Stomach (tissue), 9 donors: Measurements from ENCODE around the gene HCRT. TPM values are rescaled to one million over a fixed set of nuclear protein-coding genes. Genes with fewer than 3 reads are reported as not detected.
"Not testable (repeated sequence)": the region's sequence is repeated elsewhere in the genome, so short reads cannot be mapped to it uniquely, and the experiment has no call there.

Experiments used
- DNase-seq, 2 donors: peaks; one replicate each; pipeline versions ENCODE4 v3.0.0 to v3.0.0-alpha.2; 2013 to 2019
- H3K27ac ChIP-seq, 5 donors: fragments of 200-600 bp in 4 of 5; sonication (generic) in 4 of 5; one replicate each; pipeline ENCODE4 v1.5.1; 2013 to 2019; ENCODE audit warnings: mild to moderate bottlenecking in 1 of 5, moderate library complexity in 1 of 5
- H3K27me3 ChIP-seq, 3 donors: fragments of 200-600 bp; sonication (generic); one replicate each; pipeline ENCODE4 v1.5.1; 2017 to 2019; ENCODE audit warnings: mixed run types in 1 of 3
- H3K36me3 ChIP-seq, 4 donors: fragments of 200-600 bp; sonication (generic); 1 replicate in 3 of 4; 2 replicates in 1 of 4; pipeline ENCODE4 v1.5.1; 2016 to 2019
- H3K4me1 ChIP-seq, 4 donors: fragments of 200-600 bp; sonication (generic); one replicate each; pipeline ENCODE4 v1.5.1; 2016 to 2019
- H3K4me3 ChIP-seq, 4 donors: fragments of 200-600 bp; sonication (generic) in 3 of 4; one replicate each; pipeline ENCODE4 v1.5.1; 2016 to 2019; ENCODE audit warnings: mild to moderate bottlenecking in 1 of 4
- H3K9me3 ChIP-seq, 4 donors: fragments of 200-600 bp; sonication (generic); one replicate each; pipeline ENCODE4 v1.5.1; 2016 to 2019
- CTCF ChIP-seq, 7 experiments: fragments of 450-650 bp in 4 of 7; fragments of 200-600 bp in 3 of 7; sonication (generic) in 3 of 7; IDR thresholded peaks; one replicate each; pipeline ENCODE4 v1.5.1; 2016 to 2019; ENCODE audit warnings: antibody characterized with exemption in 7 of 7, control low read depth in 2 of 7, mild to moderate bottlenecking in 1 of 7
- EP300 ChIP-seq: sonication (generic); formaldehyde crosslinking; IDR thresholded peaks from one replicate; pipeline ENCODE4 v1.6.1; 2017; ENCODE audit warnings: antibody characterized with exemption
- POLR2A ChIP-seq, 4 donors: fragments of 450-650 bp; IDR thresholded peaks; one replicate each; pipeline ENCODE4 v1.6.1; 2016; ENCODE audit warnings: antibody characterized with exemption in 4 of 4, control low read depth in 2 of 4, mild to moderate bottlenecking in 1 of 4, moderate library complexity in 1 of 4
- POLR2AphosphoS5 ChIP-seq, 3 donors: sonication (generic); formaldehyde crosslinking; IDR thresholded peaks; one replicate each; pipeline ENCODE4 v1.6.1; 2016; ENCODE audit warnings: antibody characterized with exemption in 3 of 3
- WGBS, 5 donors: extraction: QIAGEN DNeasy Blood & Tissue Kit in 3 of 5; methylation state at CpG; one replicate each; pipeline versions ENCODE4 v1.1.5 to v1.1.7; 2013 to 2018; 5-methylcytosine and 5-hydroxymethylcytosine counted together
- intact Hi-C: fragments of 100-400 bp; cut with DNase I; formaldehyde crosslinking; loops from one replicate; pipeline ENCODE4 v1.15.1; 2023; ENCODE audit warnings: low total_unique reads
- polyA plus RNA-seq, 3 donors: library from polyadenylated mRNA; stranded (reverse); fragments of 200-250 nt; gene quantifications; one replicate each; pipeline ENCODE4 v1.2.3, GENCODE V29; 2013
- total RNA-seq, 5 donors: library from RNA; depleted of rRNA; stranded (reverse); fragments of >200 nt; gene quantifications; one replicate each; pipeline versions ENCODE4 v1.1.0 to v1.2.3, GENCODE V29; 2014 to 2016
- donor health status: healthy with polysubstance abuse.
- donor health status: Bipolar disorder and iron deficiency.
- donor health status: healthy.

The HCRT gene
- total and polyA plus RNA-seq, 8 donors = not detected

- intact Hi-C loops = no loop called here
- H3K36me3 ChIP-seq = peaks cover 18 to 51% (median 38%) of the 10 kb centered on the region in 4 donors
- peaks cover 8 to 35% (median 16%) of the 10 kb centered on the region in 4 donors for H3K4me1 ChIP-seq
- no peak for DNase-seq
- no peak overlapping the region for H3K4me3 ChIP-seq
- H3K27me3 ChIP-seq = no peaks in the 10 kb centered on the region
- no peaks in the 10 kb centered on the region for H3K9me3 ChIP-seq
- no peak for TF ChIP-seq POLR2A (IDR thresholded peaks at IDR 0.05)
- no peak for TF ChIP-seq POLR2AphosphoS5 (IDR thresholded peaks at IDR 0.05)
- H3K27ac ChIP-seq = peak overlapping the region in 3 of 5 donors; percentile 31 to 67 (median 49)
- WGBS, 5 donors = 63 to 73% (median 70%) methylated on average over 11 of the region's 11 CpGs
Measured at GRCh38 chr17:42227849-42228700, 42.8 kb upstream of the HCRT start.

DNA sequence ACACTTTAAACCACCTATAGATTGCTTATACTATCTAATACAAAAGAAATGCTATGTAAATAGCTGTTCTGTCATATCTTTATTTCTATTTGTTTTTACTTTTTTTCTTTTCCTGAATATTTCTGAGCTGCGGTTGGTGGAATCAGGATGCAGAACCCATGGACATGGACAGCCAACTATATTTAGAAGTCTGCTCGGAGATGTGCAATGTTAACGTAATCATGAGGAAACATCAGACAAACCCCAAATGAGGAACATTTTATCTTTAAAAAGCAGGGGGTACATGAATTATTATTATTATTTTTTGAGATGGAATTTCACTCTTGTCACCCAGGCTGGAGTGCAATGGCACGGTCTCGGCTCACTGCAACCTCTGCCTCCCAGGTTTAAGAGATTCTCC, 40.4 kb upstream of the HCRT start:
- TF ChIP-seq POLR2AphosphoS5 (IDR thresholded peaks at IDR 0.05) = no peak
- H3K9me3 ChIP-seq = no peaks in the 10 kb centered on the region
- H3K36me3 ChIP-seq = peaks cover 31 to 69% (median 56%) of the 10 kb centered on the region in 4 donors
- H3K4me1 ChIP-seq = peaks cover 8 to 24% (median 15%) of the 10 kb centered on the region in 4 donors
- no peak overlapping the region for H3K27ac ChIP-seq
- WGBS, 5 donors = 83 to 93% (median 88%) methylated on average over 5 of the region's 5 CpGs
- H3K27me3 ChIP-seq = no peaks in the 10 kb centered on the region
- no peak for DNase-seq
- intact Hi-C loops = no loop called here
- H3K4me3 ChIP-seq = no peak overlapping the region

DNA sequence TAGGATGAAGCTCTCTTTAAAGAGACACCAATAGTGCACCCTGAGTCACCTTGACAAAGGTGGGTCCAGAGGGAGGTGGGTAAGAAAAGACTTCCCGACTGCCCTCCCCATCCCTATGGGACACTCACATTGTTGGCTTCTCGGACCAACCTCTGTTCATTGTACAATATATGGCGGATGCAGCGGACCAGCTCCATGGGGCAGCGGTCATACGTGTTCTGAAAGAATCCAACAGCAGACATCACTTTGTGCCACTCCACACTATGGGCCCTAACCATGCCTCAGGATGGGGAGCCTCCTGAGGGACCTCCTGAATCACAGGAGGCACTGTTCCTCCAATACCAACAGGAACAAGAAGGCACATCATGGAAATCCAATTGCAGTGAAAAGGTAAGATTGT, 39.4 kb upstream of the HCRT start:
- TF ChIP-seq EP300 = no peak
- no peak for TF ChIP-seq POLR2AphosphoS5 (IDR thresholded peaks at IDR 0.05)
- no peak for TF ChIP-seq CTCF (IDR thresholded peaks at IDR 0.05)
- no peak for TF ChIP-seq POLR2A (IDR thresholded peaks at IDR 0.05)
- 94 to 98% (median 97%) methylated on average over 6 of the region's 6 CpGs for WGBS, 5 donors
- Histone ChIP-seq H3K9me3 (no peaks in the 10 kb centered on the region), H3K36me3 (peaks cover 31 to 79% (median 66%) of the 10 kb centered on the region in 4 donors), H3K4me1 (peaks cover 8 to 24% (median 15%) of the 10 kb centered on the region in 4 donors), H3K4me3 (no peak overlapping the region), H3K27ac (no peak overlapping the region), H3K27me3 (no peaks in the 10 kb centered on the region)
- intact Hi-C loops = no loop called here
- DNase-seq = no peak

DNA sequence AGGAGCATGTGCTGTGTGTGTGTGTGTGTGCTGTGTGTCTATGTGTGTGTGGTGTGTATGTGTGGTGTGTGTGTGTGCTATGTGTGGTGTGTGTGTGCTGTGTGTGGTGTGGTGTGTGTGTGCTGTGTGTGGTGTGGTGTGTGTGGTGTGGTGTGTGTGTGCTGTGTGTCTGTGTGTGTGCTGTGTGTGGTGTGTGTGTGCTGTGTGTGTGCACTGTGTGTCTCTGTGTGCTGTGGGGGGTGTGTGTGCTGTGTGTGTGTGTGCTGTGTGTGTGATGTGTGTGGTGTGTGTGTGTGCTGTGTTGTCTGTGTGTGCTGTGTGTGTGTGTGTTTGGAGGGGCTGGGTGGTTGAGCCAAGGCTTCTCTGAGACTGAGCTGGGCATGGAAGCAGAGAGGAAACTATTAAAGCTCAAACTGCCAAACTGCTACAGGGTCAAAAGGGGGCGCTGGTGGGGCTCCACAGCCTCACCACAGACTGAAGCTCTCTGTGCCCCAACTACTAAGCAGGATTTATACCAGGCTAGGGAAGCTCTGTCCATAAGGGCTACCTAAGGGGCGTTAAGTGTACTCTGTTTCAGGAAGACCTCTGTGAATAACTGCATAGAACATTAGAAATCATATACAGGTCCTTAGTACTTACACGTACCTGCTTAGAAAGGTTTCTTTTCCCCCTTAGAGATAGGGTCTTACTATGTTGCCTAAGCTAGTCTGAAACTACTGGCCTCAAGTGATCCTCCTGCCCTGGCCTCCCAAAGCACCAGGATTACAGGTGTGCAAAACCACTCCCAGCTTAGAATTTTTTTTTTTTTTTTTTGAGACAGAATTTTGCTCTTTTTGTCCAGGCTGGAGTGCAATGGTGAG, 36.9 kb upstream of the HCRT start:
- 45 to 61% (median 50%) methylated on average over 3 of the region's 3 CpGs for WGBS, 5 donors
- no peaks in the 10 kb centered on the region for H3K9me3 ChIP-seq

DNA sequence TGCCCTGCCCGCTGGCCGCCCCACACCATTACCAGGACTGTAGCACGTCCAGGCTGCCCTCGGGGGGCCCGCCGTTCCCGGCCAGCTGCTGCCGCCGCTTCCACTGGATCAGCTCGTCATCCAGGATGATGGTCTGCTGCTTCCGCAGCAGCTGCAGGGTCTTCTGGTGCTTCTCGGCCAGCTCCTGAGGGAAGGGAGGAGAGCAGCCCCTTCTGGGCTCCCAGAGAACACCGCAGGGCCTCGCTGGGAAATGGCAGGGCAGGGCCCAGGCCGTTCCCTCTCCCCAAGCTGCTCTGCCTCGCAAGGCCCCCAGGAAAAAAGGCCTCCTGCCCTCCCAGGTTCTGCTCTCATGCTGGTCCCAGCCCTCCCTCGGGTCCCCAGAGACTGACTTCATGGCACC, 34.0 kb upstream of the HCRT start:
- intact Hi-C loops, H3K4me3 ChIP-seq, H3K9me3 ChIP-seq, H3K27me3 ChIP-seq, H3K27ac ChIP-seq, H3K4me1 ChIP-seq, DNase-seq: not testable (repeated sequence)
- H3K36me3 ChIP-seq = peaks cover 59 to 95% (median 94%) of the 10 kb centered on the region in 4 donors
- 100% methylated on average over 2 of the region's 17 CpGs; no CpG with 5 or more reads in 3 of the 5 donors for WGBS, 5 donors

More for the DNA sequence above, 36.9 kb upstream of the HCRT start:
- peak; percentile 55 to 82 for DNase-seq
- H3K4me1 ChIP-seq = peaks cover 0 to 4% (median 0%) of the 10 kb centered on the region in 4 donors
- intact Hi-C loops = no loop called here
- H3K27me3 ChIP-seq = no peaks in the 10 kb centered on the region
- H3K27ac ChIP-seq = no peak overlapping the region
- TF ChIP-seq CTCF (IDR thresholded peaks at IDR 0.05) = peak in 5 of 7 experiments; percentile 9 to 38 (median 18)
- no peak for TF ChIP-seq POLR2AphosphoS5 (IDR thresholded peaks at IDR 0.05)
- no peak overlapping the region for H3K4me3 ChIP-seq
- peaks cover 47 to 92% (median 75%) of the 10 kb centered on the region in 4 donors for H3K36me3 ChIP-seq
